ENCODE data around the gene NDUFS3. TPM values are rescaled to one million over a fixed set of nuclear protein-coding genes. Genes with fewer than 3 reads are reported as not detected.
"Not testable (repeated sequence)": the region's sequence is repeated elsewhere in the genome, so short reads cannot be mapped to it uniquely, and the experiment has no call there.

NDUFS3 gene
- total RNA-seq, 4 donors from 2014 or later = 38.7 to 75.6 (median 53.2) TPM

DNA sequence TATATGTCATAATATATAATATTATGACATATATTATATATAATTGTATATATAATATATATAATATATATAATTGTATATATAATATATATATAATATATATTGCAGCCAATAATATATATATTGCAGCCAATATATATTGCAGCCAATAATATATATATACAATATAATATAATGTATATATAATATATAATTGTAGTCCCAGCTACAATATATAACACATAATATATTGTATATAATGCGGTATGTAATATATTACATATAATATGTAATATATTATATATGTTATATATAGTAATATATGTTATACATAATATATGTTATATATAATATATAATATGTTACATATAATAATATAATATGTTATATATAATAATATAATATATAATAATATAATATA lies 20.2 kb upstream of the NDUFS3 start:
- no peak for ATAC-seq
- Histone ChIP-seq H3K9me3 (no peaks in the 10 kb centered on the region), H3K27ac (no peak overlapping the region), H3K27me3 (no peaks in the 10 kb centered on the region), H3K4me1 (peaks cover 0 to 3% (median 0%) of the 10 kb centered on the region in 3 donors), H3K36me3 (no peaks in the 10 kb centered on the region), H3K4me3 (no peak overlapping the region)
- 100% methylated on average over 1 of the region's 1 CpG; no CpG with 5 or more reads in 1 of the 2 donors for WGBS, 2 donors (ENCODE audit: low coverage in 1 of 2)
- TF ChIP-seq, protein P1, sequence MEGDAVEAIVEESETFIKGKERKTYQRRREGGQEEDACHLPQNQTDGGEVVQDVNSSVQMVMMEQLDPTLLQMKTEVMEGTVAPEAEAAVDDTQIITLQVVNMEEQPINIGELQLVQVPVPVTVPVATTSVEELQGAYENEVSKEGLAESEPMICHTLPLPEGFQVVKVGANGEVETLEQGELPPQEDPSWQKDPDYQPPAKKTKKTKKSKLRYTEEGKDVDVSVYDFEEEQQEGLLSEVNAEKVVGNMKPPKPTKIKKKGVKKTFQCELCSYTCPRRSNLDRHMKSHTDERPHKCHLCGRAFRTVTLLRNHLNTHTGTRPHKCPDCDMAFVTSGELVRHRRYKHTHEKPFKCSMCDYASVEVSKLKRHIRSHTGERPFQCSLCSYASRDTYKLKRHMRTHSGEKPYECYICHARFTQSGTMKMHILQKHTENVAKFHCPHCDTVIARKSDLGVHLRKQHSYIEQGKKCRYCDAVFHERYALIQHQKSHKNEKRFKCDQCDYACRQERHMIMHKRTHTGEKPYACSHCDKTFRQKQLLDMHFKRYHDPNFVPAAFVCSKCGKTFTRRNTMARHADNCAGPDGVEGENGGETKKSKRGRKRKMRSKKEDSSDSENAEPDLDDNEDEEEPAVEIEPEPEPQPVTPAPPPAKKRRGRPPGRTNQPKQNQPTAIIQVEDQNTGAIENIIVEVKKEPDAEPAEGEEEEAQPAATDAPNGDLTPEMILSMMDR (IDR thresholded peaks at IDR 0.05) = no peak
- TF ChIP-seq EP300 (IDR thresholded peaks at IDR 0.05) (no peak), POLR2AphosphoS5 (IDR thresholded peaks at IDR 0.05) (no peak), POLR2A (IDR thresholded peaks at IDR 0.05) (no peak)

GRCh38 chr11:47560426-47560825 lies 18.4 kb upstream of the NDUFS3 start:
- no peak for TF ChIP-seq POLR2A (IDR thresholded peaks at IDR 0.05)
- TF ChIP-seq EP300 (IDR thresholded peaks at IDR 0.05) = no peak
- TF ChIP-seq, protein P1 (IDR thresholded peaks at IDR 0.05) = no peak
- no peak for TF ChIP-seq POLR2AphosphoS5 (IDR thresholded peaks at IDR 0.05)
- ATAC-seq = no peak
- no peak overlapping the region for H3K4me3 ChIP-seq
- 80 to 81% methylated on average over 1 to 2 of the region's 2 CpGs for WGBS, 2 donors (ENCODE audit: low coverage in 1 of 2)
- peaks cover 0 to 12% (median 0%) of the 10 kb centered on the region in 3 donors for H3K4me1 ChIP-seq
- H3K27me3 ChIP-seq = no peaks in the 10 kb centered on the region
- no peaks in the 10 kb centered on the region for H3K9me3 ChIP-seq
- no peak overlapping the region for H3K27ac ChIP-seq
- H3K36me3 ChIP-seq = no peaks in the 10 kb centered on the region

GRCh38 chr11:47562393-47562792 lies 16.5 kb upstream of the NDUFS3 start:
- H3K36me3 ChIP-seq, H3K9me3 ChIP-seq, H3K27me3 ChIP-seq, ATAC-seq, H3K27ac ChIP-seq, H3K4me3 ChIP-seq: not testable (repeated sequence)
- 100% methylated on average over 3 of the region's 4 CpGs; no CpG with 5 or more reads in 1 of the 2 donors for WGBS, 2 donors (ENCODE audit: low coverage in 1 of 2)
- peaks cover 0 to 28% (median 6%) of the 10 kb centered on the region in 3 donors for H3K4me1 ChIP-seq

- not testable (repeated sequence) for ATAC-seq, H3K4me3 ChIP-seq, H3K9me3 ChIP-seq, H3K27me3 ChIP-seq
- WGBS, 2 donors (ENCODE audit: low coverage in 1 of 2) = 98% methylated on average over 9 to 10 of the region's 10 CpGs
- peaks cover 0 to 30% (median 6%) of the 10 kb centered on the region in 3 donors for H3K4me1 ChIP-seq
- peaks cover 0 to 14% of the 10 kb centered on the region in 2 donors for H3K36me3 ChIP-seq
- peak overlapping the region in 1 of 4 donors; percentile 83 for H3K27ac ChIP-seq
Observed at GRCh38 chr11:47564366-47564765, 14.5 kb upstream of the NDUFS3 start.

DNA sequence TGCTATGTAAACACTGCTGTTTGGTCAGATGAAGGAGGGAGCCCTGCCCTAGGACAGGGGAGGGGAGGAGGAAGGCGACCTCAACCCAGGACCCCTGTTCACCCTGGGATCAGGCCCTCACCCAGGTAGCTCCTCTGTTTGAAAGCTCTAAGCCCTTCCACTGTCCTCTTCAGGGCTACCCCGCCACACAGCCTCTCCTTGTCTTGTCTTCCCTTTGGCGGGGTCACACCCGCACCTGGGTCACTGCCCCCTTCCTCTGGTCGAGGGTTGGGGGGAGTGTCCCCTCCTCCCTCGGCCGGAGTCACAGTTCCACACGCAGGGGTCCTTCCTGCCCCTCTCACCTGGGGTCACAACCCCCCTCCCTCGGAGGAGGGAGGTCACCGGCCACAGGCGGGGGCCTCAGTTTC lies 13.9 kb upstream of the NDUFS3 start:
- Histone ChIP-seq H3K36me3 (peaks cover 0 to 19% of the 10 kb centered on the region in 2 donors), H3K27me3 (no peaks in the 10 kb centered on the region), H3K4me1 (peaks cover 0 to 30% (median 6%) of the 10 kb centered on the region in 3 donors), H3K4me3 (peak overlapping the region; percentile 77 to 91), H3K27ac (peak overlapping the region; percentile 47 to 85 (median 74)), H3K9me3 (no peaks in the 10 kb centered on the region)
- no peak for ATAC-seq
- TF ChIP-seq POLR2AphosphoS5 (IDR thresholded peaks at IDR 0.05) (no peak), POLR2A (IDR thresholded peaks at IDR 0.05) (no peak), EP300 (IDR thresholded peaks at IDR 0.05) (no peak)
- TF ChIP-seq, protein P1 (IDR thresholded peaks at IDR 0.05) = no peak
- WGBS, 2 donors (ENCODE audit: low coverage in 1 of 2) = 17% methylated on average over 5 of the region's 11 CpGs; no CpG with 5 or more reads in 1 of the 2 donors

GRCh38 chr11:47565340-47566148 lies 13.3 kb upstream of the NDUFS3 start, which contains the start of gene PTPMT1:
Gene PTPMT1, plus strand, starts transcription at chr11:47565599. Its CDS starts 24 bp downstream, at chr11:47565623.
- Histone ChIP-seq H3K9me3 (no peaks in the 10 kb centered on the region), H3K36me3 (peaks cover 0 to 25% of the 10 kb centered on the region in 2 donors), H3K4me3 (peak within 1 kb of the TSS; percentile 77 to 91), H3K27me3 (no peaks in the 10 kb centered on the region), H3K4me1 (peaks cover 0 to 30% (median 6%) of the 10 kb centered on the region in 3 donors), H3K27ac (peak within 1 kb of the TSS; percentile 47 to 85 (median 74))
- 0 to 4% methylated on average over 4 to 5 of the region's 86 CpGs for WGBS, 2 donors (ENCODE audit: low coverage in 1 of 2)
- ATAC-seq = peak; percentile 97
- peak; percentile 61 to 70 for TF ChIP-seq POLR2A (IDR thresholded peaks at IDR 0.05)
- TF ChIP-seq, protein P1 (IDR thresholded peaks at IDR 0.05) = no peak
